Hindlimb muscle (tissue), 1 donor: ENCODE measurements around the gene RAB40C. TPM values are rescaled to one million over a fixed set of nuclear protein-coding genes. Genes with fewer than 3 reads are reported as not detected.

Experiments used
- DNase-seq: peaks from one replicate; pipeline ENCODE4 v3.0.0-alpha.2; 2013
- polyA plus RNA-seq: library from polyadenylated mRNA; unstranded; fragments of 120-200 nt; gene quantifications from one replicate; pipeline ENCODE4 v1.2.1, GENCODE V29; 2013; ENCODE audit not compliant: insufficient read length

RAB40C gene
- polyA plus RNA-seq, 1 donor = 15.4 TPM

DNA sequence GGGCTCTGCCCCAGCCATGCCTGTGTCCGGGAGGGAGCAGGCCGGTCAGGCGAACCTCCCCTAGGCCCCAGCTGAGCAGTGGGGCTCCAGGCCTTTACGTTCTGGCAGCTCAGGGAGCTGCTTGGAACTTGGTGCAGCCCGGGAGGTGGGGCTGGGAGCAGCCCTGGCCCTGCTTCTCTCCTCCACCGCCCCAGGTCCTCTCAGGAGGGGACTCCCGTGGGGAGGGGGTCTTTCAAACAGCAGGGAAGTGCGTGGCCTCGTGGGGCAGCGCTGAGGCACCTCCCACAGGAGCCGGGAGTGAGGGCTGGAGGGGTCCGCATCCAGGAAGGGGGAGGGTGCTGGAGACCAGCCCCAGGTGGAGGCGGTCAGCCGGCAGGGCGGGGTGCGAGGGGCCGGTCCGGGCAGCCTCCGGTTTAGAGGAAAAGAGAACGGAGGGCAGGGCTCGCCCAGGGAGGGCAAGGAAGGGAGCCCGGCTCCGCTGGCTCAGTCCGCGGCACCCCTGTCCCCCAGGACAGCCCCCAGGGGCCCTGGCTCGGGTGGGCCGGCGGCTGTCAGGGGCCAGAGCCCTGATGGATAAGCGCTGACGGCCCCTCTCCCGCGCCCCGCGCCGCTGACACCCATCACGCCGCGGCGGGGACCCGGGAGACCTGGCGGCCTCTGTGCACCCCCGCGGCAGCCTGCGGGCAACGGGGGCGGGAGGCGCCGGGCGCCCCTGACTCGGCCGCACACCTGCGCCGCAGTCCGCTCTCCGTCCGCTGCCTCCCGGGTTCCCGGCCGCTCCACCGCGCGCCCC is 30.3 kb upstream of the RAB40C start:
- DNase-seq = no peak

DNA sequence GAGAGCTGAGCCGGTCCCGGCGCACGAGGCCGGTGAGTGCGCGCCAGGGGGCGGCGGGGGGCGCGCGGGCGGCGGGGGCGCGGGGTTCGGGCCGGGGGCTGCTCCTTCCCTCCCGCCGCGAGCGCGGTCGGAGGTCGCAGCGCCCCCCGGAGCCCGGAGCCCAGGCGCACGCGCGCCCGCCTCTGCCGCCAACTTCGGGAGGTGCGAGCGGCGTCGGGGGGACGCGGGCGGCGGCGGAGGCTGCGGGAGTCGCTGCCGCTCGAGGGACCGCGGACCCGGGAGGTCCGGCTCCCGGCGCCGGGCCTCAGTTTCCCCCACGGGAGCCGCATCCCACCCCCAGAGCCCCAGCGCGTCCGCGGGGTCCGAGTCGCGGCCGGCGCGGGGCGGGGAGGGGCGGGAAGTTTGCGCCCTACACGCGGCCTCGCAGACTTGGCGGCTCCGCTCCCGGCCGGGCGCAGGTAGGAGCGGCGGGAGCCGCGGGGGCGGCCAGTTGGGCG is 29.6 kb upstream of the RAB40C start, which contains the start of gene PRR35:
TSS of gene PRR35 (plus strand) at position 191 of the 497 bp plus-strand sequence. CDS start 2,901 bp downstream, outside the sequence.
- no peak for DNase-seq

DNA sequence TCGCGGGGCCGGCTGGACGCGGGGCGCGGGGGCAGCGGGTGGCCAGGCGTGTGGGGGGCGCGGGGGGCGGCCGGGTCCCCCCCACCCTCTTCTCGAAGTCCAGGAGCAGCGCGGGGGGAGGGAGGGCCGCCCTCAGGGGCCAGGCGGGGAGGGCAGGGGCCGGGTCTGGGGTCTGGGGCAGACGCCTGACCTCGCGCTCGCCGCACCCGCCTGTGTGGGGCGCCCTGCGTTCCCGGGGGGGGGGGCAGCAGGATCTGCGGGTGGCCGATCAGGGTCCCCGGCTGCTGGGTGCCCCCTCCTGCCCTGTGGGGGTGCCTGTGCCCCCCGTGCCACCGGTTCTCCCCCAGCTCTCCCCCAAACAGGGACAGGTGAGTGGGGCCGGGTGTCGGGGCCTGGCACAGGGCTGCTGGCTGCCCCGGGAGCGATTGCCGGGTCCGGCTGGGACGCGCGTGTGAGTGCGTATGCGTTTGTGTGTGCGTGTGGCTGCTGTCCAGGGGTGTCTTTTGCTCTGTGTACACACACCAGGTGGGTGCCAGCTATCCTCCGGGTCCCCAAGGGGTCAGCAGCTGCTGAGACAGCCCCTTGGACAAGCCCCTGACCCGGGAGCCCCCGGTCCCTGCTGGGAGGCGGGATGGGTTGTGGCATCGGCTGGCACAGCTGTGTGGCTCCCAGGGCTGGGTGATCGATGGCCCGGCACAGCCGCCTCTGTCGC is 29.0 kb upstream of the RAB40C start:
- DNase-seq = no peak

DNA sequence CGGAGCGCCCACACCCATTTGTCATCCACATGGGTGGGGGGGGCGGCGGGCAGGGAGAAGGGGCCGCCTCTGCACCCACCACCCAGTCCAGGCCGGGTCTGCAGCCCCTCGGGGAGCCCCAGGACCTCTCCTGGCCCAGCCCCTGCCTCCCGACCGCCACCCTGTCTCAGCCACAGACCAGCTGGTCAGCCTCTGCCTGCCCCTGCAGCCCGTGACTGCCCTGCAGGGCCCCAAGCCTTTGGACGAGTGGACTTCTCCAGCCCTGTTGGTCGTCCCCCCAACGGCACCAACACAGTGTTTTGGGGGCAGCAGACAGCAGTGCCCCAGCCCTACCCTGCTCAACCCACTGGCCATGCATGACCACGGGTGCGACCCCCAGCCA is 28.5 kb upstream of the RAB40C start:
- DNase-seq = no peak

DNA sequence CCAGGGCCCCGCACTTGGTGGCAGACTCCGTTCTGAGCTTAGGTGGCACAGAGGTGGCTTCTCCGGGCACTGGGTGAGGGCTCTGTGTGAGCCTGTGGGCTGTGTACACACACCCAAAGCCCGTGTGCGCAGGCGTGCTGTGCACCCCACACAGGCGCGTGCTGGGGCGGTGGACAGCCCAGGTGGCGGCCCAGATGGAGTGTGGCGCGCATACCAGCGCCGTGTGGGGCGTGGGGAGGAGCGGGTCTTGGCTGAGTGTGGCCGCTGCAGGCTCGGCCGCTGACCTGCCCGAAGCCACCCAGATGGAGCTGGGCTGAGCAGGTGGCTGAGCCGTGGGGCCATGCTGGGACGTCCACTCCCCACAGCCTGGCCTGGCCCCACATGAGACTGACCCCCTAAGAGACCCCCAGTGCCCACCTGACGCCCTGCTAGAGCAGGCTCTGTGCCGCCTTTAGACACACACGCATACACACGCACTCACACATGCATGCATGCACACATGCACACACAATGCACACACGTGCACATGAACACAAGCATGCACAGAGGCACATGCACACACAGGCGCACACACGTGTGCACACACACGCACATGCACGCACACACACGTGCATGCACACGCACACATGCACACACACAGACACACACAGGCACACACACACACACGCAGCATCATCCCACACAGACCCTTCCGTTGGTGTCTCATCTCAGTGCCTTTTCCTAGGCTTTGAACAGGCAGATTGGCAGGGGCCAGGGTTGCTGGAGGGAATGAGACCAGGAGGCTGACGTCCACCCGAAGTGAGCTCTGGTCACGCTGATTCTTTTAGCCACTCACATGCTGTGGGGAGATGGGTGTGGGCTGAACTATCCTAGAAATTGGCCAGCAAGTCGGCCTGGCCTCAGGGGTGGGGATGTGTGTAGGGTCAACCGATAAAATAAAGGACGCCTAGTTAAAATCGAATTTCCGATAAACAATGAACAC is 27.6 kb upstream of the RAB40C start:
- DNase-seq = no peak

DNA sequence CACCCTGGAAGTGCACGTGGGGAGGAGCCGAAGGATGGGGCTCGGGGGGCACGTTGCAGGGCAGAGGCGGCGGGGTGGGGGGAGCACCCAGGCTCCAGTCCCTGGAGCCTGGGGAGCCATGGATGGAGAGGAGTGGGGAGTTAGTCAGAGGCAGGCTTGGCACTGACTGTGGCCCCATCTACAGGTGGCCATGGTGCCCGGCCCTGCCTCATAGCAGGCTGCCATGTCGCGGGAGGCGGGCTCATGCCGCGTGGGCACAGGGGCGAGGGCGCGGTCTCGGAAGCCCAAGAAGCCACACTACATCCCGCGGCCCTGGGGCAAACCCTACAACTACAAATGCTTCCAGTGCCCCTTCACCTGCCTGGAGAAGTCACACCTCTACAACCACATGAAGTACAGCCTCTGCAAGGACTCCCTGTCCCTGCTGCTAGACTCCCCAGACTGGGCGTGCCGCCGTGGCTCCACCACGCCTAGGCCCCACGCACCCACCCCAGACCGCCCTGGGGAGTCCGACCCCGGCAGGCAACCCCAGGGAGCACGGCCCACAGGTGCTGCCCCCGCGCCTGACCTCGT is 26.7 kb upstream of the RAB40C start:
- DNase-seq = no peak

DNA sequence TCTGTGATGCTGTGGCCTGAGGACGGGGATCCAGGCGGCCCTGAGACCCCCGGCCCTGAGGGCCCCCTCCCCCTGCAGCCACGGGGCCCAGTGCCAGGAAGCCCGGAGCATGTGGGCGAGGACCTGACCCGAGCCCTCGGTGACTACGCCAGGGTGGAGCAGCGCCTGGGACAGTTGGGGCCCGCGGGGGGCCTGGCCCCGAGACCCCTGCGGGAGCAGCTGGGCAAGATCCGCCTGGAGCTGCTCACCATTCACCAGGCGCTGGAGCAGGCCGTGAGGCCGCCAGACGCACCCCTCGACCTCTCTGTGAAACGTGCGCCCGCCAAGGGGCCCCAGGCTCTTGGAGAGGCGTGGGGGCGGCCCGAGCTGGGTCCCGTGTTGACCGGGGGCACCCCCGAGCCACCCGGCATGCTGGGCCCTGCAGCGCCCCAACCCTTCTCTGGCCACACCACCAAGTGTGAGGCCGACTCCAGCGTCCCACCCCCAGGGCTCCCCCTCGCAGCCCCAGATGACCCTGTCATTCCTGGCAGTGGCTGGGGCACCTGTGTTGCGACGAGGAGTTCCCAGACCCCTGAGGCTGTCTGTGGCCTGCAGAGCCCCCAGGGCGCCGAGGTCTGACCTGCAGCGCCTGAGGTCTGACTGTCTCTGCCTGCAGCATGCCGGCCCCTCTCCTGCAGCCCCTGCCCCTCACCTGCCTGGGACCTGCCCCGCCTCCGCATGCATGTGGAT is 25.0 kb upstream of the RAB40C start:
- DNase-seq = no peak

DNA sequence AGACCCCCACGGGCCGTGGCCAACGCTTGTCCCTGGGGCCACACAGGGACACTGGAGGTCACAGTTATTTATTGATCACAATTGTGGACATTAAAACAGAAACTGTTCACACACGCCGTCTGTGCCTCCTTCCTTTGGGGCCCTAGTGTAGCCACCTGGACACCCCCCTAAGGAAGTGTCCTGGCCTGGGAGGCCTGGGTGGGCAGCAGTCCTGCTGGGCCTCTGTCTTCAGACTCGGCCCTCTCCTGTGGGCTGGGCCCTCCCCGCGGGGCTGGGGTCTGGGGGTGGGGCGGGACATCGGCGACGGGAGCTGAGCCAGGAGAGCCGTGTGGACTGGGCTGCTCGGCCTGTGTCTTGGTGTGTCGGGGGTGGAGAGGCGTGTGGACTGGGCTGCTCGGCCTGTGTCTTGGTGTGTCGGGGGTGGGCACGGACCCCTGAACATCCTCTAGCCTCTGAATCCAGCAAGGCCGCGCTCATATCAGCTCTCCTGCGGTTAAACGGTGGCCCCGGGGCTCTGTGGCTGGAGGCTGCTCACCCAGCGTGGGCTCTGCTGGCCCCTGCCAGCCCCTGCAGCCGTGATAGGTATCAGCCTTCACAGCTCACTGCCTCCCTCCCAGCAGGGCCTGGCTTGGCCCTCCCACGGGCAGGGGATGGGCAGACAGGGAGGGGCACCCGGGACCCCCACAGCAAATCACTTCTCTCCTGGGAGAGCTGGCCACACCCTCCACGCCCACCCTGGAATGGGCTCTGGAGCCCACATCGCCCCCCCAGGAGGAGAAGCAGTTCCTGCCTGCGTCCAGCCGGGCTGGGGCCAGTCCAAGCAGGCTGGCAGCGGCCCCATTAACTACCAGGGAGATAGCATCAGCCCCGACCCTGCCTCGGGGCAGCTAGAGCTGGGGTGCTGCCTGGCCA is 24.2 kb upstream of the RAB40C start:
- no peak for DNase-seq

DNA sequence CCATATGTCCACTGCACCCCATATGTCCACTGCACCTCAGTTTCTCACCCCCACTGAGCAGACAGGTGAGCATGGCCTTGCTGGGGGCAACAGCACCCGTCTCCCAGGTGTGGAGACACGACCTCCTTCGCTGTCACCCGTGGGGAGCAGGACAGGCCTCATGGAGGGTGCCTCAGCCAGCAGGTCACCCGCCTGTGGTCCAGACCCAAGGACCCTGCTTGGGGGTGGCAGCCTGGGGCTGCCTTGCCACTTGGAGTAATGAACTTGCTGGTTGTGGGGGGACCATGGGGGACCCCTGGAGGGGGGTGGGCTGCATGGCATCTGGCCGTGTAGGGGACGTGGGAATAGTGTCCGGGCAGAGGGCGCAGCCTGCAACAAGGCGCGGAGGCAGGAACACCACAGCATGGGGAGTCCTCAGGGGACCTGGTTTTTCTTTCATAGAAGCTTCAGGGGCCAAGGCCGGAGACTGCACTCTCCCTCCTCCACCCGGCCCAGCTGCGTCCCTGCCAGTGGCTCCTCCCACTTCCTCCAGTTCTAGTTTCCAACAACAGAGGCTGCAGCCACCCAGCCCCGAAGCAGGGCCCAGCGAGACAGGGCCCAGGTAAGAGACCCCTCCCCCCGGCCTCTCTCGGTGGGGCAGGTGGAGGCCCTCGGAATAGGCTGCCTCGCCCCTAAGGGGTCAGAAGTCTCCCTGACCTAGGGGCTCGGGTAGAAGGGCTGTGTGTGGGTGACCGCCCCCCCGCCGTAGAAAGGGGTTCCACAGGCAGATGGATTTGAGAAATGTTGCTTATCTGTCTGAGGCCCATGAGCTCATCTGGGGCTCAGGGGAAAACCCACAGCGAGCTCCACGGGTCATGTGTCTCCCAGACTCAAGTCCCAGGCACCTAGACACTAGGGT is 23.1 kb upstream of the RAB40C start, which contains the start of gene NHLRC4:
TSS of gene NHLRC4 (plus strand) at position 531 of the 898 bp plus-strand sequence. CDS start 1,043 bp downstream, outside the sequence.
- peak; percentile 83 for DNase-seq

DNA sequence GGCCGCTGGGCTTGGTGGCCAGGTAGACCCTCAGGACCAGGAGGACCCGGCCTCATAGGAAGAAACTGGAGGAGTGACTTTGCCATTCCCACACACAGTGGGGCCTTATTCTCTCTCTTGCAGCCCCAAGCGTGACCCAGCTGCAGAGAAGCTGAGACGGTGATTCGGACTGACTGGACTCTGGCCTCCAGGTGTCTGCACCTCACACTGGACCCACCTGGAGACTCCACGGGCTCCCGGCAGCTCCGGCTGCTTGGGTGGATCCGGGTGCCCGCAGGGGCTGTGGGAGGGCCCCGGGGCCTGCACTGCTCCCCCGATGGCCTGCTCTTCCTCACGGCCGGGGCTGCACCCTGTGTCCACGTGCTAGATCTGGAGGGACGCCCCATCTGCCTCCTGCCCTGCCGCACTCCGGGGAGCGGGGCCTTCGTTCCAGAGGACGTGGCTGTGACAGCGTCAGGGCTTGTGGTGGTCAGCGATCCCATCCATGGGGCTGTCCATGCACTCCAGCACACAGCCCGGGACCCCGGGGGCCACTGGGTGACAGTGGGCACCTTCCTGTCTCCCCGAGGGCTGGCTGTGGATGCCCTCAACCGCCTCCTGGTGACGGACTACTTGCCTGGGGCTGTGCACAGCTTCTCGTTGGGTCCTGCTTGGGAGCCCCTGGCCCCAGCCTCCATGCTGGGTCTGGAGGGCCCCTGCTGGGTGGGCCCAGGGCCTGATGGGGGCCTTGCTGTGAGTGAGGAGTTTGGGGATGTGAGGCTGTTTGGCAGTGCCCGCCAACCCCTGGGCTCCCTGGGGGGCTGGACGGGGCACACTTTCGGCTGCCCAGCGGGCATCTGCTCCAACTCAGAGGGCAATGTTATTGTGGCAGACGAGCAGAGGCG is 22.3 kb upstream of the RAB40C start:
- DNase-seq = no peak

DNA sequence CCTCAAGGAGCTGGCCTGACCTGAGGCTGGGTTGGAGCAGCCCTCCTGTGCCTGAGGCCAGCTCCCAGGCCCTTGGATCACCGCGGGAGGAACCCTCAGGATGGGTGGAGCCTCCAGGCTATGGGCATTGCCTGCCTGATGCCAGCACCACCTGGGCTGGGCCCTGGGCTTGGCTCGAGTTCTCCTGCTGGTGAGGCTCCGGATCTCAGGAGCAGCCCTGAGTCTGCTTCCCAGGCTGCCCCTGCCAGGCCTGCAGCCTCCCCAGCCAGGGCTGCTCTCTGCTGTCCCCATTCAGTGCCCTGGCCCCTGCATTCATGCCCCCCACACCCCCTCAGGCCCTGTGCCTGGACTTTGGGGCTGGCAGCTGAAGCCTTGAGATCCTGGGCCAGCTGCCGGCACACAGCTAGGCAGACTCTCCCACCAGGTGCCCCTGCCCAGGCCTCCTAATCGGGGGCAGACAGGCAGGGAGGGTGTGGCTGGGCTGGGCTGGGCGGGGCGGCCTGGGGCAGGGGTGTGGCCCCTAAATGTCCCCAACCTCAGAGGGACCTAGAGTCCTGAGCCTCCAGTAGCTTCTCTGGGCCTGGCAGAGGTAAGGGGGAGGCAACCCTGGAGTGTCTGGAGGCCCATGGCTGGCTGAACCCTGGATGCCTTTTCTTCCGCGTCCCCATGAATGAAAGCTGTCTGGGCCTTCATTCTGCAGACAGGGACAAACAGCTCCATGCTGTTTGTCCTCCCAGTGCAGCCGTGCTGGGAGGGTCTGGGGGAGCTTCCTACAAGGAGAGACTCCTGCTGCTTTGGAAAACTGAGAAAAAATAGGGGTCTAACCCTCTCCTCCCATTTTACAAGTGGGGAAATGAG is 21.2 kb upstream of the RAB40C start:
- no peak for DNase-seq

DNA sequence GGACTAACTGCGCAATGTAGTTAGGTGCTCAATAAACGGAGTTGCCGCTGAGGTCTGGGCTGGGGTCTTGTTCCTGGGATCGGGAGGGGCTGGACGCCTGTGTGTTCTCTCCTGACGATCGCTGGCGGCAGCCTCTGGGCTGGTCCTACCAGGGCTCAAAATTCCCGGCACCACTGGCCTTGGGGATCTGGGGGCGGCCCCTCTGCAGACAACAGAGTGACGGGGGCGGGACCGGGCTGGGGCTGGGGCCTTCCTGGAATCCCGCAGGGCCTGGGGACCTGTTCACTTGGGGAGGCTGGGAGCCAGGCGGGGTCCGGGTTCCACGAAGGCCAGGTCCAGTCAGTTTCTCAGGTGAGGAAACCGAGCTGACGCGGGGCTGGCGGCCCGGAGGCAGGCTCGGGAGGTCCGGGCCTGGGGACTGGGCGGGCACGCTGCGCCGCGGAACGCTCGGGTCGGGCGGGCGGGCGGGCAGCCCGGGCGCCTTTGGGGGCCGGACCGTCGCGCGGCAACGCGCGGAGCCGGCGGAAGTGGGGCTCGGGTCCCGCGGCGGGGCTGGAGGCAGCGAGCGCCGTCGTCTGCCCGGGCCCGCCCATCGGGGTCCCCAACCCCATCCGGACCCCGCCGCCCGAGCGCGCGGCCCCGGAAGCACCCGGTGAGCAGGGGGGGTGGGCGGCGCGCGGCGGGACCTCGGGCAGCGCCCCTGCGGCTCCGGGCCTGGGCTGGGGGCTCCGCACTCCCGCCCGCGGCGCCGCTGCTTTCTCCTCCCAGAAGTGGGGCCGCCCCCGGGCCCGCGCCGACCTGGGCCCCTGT is 20.2 kb upstream of the RAB40C start, which contains the start of gene PIGQ:
TSS of gene PIGQ (plus strand) at position 524 of the 810 bp plus-strand sequence. CDS start 4,107 bp downstream, outside the sequence.
- peak; percentile 55 for DNase-seq

DNA sequence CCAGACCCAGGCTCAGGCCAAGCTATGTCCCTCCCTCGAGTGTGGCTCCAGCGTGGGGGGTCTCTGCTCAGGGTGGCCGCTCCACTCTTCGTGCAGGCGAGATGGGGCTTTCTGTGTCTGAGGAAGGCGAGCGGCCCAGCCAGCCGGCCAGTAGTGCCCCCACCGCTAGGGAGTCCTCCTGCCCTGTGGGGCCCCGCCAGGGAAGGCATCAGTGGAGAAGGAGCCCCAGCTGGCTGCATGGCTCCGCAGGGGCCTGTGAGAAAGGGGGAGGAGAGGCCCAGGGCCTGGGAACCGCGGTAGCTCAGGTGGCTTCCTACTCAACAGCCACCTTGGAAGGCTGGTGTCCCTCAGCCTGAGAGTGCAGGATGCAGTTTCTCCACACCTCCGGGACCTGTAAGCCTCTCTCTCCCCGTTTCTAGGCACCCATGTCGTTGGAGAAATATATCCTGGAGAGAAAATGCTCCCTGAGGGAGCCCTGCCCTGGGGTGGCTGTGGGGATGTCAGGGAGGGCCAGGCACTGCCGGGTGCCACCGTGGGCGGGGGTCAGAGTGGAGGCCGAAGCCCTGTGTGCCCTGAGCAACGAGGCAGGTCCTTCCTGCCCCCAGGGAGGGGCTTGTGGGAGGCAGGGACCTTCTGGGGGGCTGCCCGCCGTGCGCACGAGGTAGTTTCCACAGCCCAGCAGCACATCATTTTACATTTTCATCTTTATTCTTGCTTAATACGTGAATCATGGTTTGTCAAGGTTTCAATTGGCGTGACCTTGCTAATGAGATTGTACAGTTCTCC is 16.8 kb upstream of the RAB40C start:
- DNase-seq = no peak

DNA sequence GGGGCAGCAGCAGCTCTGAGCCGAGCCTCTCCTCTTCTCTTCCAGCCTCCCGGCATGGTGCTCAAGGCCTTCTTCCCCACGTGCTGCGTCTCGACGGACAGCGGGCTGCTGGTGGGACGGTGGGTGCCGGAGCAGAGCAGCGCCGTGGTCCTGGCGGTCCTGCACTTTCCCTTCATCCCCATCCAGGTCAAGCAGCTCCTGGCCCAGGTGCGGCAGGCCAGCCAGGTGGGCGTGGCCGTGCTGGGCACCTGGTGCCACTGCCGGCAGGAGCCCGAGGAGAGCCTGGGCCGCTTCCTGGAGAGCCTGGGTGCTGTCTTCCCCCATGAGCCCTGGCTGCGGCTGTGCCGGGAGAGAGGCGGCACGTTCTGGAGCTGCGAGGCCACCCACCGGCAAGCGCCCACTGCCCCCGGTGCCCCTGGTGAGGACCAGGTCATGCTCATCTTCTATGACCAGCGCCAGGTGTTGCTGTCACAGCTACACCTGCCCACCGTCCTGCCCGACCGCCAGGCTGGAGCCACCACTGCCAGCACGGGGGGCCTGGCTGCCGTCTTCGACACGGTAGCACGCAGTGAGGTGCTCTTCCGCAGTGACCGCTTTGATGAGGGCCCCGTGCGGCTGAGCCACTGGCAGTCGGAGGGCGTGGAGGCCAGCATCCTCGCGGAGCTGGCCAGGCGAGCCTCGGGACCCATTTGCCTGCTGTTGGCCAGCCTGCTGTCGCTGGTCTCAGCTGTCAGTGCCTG is 15.7 kb upstream of the RAB40C start:
- no peak for DNase-seq
